Activated CD8-positive, alpha-beta memory T cell treated with anti-CD3 and anti-CD28 coated beads for 48 hours (primary cell): ENCODE results near the gene DTNBP1.

Experiments
- DNase-seq, 3 experiments: peaks; one replicate each; pipeline ENCODE4 v3.0.0-alpha.2; 2020; ENCODE audit warnings: low read depth in 2 of 3, low spot score in 2 of 3

DTNBP1 gene

DNA sequence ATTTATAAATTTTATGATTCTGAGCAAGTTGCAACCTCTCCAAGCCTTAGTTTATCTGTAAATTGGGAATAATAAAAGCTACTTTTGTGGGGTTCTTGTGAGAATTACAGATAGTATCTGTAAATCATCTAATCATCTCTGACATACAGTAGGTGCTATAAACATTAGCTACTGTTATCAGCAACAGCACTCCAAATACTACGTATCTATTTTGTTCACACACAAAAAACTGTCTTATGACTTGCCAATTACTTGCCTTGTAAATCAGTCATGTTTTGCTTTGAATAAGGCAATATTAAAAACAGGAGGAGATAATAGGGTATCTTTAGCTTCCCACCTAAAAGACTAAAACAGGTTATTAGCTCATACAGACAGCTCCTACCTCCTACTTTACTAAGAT lies 36.7 kb downstream of the DTNBP1 start:
- no peak for DNase-seq

GRCh38 chr6:15623276-15624116 lies 39.3 kb downstream of the DTNBP1 start:
- DNase-seq = no peak

- no peak for DNase-seq
These were observed 40.6 kb downstream of the DTNBP1 start for GRCh38 chr6:15622045-15622740.

- no peak for DNase-seq
These were observed 41.4 kb downstream of the DTNBP1 start for GRCh38 chr6:15621203-15622044.

- DNase-seq = no peak
These were observed 42.2 kb downstream of the DTNBP1 start for GRCh38 chr6:15620611-15621010.

- no peak for DNase-seq
These were observed 43.5 kb downstream of the DTNBP1 start for GRCh38 chr6:15619330-15619729.

DNA sequence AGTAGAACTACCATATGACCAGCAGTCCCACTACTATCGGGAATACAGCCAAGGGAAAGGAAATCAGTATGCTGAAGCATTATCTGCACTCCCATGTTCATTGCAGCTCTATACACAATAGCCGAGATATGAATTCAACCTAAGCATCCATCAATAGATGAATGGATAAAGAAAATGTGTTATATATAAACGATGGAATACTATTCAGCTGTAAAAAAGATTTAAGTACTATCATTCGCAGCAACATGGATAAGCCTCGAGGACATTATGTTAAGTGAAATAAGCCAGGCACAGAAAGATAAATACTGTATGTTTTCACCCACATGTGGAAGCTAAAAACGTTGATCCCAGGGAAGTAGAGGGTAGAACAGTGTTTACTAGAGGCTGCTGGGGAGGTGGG lies 44.1 kb downstream of the DTNBP1 start:
- no peak for DNase-seq

DNA sequence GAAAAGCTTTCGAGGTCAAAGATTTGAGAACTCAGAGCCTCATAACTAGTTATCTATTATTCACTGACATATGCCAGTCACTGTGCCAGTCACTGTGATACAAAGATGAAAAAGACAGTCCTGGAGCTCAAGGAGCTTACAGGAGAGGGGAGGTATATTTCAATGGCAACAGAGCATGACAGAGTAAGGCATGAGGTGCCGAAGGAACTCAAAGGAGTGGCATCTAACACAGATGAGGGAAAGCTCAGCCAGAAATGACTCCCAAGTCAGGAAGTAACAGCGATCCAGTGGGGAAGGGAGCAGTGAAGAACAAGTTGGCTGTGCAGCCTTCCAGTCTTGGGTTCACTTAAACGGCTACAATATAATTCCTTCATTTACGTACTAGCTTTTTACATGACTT lies 46.6 kb downstream of the DTNBP1 start:
- DNase-seq = no peak

GRCh38 chr6:15615802-15616201 lies 47.0 kb downstream of the DTNBP1 start:
- DNase-seq = no peak

GRCh38 chr6:15614277-15614676 lies 48.6 kb downstream of the DTNBP1 start:
- DNase-seq = no peak

GRCh38 chr6:15608396-15608795 lies 54.4 kb downstream of the DTNBP1 start:
- no peak for DNase-seq

DNA sequence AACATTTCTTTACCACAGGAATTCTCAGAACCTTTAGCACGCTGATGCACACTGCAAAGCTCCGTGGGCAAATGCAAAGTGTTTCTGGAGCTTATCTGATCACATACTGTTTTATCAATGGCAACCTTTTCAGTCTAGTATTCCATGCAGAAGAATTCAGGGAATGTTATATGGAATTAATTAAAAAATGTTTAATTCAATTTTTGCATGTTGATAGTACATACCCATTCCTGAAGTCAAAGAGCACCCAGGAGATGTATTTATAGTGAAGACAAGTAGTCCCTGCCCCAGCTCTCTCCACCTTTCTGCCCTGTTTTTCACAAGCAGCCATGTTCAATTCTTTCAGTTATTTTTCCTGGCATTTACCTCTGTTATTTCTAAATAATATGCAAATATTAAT lies 55.2 kb downstream of the DTNBP1 start:
- DNase-seq = no peak

GRCh38 chr6:15606347-15606746 lies 56.5 kb downstream of the DTNBP1 start:
- DNase-seq = no peak

- DNase-seq = no peak
These were observed 58.0 kb downstream of the DTNBP1 start for GRCh38 chr6:15604843-15605242.

DNA sequence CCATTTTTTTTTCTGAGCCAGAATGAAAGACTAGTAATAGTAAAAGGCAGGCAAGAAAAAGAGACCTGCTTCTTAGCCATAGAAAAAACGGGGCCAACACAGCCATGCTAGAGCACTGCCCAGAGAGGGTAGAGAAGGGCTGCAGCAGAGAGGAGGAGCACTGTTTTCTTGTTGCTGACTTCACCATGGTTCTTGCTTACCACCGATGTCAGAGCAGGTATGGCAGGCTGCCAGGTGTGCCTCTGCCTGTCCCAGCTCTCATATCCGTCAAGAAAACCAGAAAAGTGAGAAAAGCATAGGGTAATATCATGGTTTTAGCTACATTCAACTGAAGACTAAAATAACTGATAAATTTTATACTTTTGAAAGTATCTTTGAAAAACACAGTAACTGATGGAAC lies 60.7 kb downstream of the DTNBP1 start:
- DNase-seq = no peak

DNA sequence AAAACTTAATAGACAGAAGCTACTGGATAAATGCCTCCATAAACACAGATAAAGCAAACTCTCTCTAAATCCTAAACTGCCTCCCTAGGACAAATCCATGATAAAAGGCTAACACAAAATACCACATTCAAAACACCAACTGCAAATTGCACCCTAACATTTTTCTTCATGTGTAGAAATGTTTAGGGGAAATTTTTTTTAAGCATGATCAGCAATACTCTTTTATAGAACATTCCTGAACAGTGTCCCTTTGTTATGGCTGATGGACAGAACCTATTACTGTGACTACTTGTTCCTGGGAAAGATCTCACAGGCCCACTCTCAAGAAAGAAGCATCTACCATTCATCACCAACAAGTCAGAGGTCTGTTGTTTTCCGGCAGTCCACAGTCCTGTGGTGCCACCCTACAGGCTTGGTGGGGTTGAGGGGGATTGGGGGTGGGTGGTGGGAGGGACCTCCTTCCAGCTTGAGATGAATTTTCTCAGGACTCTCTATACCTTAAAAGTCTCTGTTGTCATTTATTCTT lies 64.5 kb downstream of the DTNBP1 start:
- no peak for DNase-seq

DNA sequence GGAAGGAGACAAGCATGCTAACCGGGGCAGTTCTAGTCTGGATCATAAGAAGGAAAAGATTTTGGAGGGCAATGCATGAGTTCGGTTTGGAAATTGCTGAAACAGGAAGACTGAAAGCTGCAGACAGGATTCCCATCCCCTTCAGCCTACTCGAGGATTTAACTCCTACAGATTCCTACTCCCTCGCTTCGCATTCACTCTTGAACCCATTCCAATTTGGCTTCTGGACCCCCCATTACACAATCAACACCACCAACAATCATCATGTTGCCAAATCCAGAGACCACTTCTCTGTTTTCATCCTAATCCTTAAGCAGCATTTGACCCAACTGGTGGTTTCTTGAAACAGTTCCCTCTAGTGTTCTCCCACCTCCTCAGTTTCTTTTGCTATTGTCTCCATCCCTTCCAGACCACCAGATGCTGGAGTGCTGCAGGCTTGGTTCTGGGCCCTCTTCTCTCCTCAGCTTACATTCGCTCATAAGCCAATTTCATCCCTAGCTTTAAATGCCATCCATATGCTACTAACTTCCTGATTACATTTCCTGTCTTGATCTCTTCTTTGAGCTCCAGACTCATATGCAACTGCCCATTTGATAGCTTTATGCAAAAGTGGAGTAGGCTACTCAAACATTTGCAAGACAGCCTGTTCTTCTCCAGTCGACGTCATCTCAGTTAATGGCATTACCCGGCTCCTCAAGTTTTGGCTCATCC lies 66.5 kb downstream of the DTNBP1 start:
- DNase-seq = no peak

DNA sequence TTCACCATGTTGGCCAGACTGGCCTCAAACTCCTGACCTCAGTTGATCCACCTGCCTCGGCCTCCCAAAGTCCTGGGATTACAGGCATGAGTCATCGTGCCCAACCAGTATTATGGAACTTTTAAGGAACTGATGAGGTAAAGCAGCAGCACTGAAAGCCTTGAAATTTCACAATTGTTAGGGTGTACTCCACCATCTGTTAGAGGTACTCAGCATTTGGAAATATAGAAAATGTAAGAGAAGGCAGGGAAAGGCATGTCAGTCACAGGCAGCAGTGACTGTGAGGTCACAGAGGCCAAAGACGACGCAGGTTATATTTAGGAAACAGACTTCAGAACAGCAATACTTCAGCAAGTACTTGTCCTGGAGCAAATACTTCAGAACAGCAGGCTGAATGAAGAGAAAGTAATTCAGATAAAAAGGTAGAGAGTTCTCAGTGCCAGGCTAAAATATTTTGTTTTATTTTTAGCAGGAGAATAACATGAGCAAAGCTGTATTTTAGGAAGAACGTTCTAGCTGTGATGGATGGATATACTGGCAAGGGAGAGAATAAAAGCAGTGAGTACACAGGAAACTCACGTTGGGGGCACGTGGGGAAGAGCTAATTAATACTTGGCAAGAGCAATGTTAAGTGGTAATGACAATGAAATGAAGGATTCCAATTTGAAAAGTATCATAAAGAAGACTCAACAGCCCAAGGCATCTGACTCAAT lies 67.2 kb downstream of the DTNBP1 start:
- no peak for DNase-seq

GRCh38 chr6:15594512-15595259 lies 68.1 kb downstream of the DTNBP1 start:
- no peak for DNase-seq

DNA sequence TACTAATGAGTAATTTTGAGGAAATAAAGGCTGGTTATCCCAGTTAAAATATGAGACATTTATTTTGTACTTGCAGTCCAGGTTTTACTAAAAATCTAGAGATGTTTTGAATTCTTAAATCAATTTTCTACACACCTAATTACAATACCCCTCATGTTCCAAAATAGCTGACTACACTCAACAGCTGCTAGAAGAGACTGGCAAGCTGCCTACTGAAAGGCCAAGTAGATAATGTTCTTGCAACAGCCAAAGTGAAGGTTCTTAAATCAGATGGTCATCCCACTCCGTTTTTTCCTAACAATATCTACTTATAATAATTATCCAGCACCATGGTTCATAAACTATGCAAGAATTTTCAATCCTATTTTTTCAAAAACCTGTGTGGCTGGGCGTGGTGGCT lies 69.0 kb downstream of the DTNBP1 start:
- DNase-seq = no peak
